ENCODE data around the gene ZNF761.
"Not testable (repeated sequence)": the region's sequence is repeated elsewhere in the genome, so short reads cannot be mapped to it uniquely, and the experiment has no call there.

DNA sequence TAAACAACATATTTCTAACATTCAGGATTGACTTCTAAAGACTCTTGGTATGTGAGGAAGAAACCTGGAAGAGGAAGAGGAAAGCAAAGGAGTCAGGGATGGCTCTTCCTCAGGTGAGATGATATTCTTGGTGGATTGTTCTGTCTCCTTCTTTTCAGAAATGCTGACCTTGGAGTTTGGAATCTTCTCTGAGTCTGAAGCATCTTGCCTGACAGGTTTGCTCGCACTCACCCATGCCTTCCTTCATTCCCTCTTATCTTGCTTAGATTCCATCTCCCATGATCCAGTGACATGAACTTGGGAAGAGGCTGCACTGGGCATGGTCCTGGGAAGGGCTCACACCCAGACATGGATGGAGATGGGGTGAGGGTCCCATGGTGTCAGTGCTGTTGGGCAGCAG is 33.9 kb upstream of the ZNF761 start:
- TF ChIP-seq, protein P1, sequence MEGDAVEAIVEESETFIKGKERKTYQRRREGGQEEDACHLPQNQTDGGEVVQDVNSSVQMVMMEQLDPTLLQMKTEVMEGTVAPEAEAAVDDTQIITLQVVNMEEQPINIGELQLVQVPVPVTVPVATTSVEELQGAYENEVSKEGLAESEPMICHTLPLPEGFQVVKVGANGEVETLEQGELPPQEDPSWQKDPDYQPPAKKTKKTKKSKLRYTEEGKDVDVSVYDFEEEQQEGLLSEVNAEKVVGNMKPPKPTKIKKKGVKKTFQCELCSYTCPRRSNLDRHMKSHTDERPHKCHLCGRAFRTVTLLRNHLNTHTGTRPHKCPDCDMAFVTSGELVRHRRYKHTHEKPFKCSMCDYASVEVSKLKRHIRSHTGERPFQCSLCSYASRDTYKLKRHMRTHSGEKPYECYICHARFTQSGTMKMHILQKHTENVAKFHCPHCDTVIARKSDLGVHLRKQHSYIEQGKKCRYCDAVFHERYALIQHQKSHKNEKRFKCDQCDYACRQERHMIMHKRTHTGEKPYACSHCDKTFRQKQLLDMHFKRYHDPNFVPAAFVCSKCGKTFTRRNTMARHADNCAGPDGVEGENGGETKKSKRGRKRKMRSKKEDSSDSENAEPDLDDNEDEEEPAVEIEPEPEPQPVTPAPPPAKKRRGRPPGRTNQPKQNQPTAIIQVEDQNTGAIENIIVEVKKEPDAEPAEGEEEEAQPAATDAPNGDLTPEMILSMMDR (IDR thresholded peaks at IDR 0.05): not testable (repeated sequence)
- not testable (repeated sequence) for TF ChIP-seq POLR2A (IDR thresholded peaks at IDR 0.05)
